Right lung (tissue), 5 donors: ENCODE data around the gene RRAS. TPM values are rescaled to one million over a fixed set of nuclear protein-coding genes. Genes with fewer than 3 reads are reported as not detected.

ENCODE experiments used
- DNase-seq, 2 donors: peaks; one replicate each; pipeline ENCODE4 v3.0.0-alpha.2; 2013
- polyA plus RNA-seq, 5 donors: library from polyadenylated mRNA; unstranded; fragments of 120-200 nt; gene quantifications; one replicate each; pipeline versions ENCODE4 v1.2.1 to v1.2.3, GENCODE V29; 2013; ENCODE audit warnings: inconsistent platforms in 1 of 5, low replicate concordance in 1 of 5; ENCODE audit not compliant: insufficient read length in 5 of 5, insufficient read depth in 1 of 5

Gene RRAS
- polyA plus RNA-seq, 5 donors, result 20.3 to 39.5 (median 24.7) TPM

- DNase-seq, result no peak
These were observed 39.2 kb upstream of the RRAS start for GRCh38 chr19:49678985-49679770.

- peak; percentile 76 to 80 for DNase-seq
These were observed 38.1 kb upstream of the RRAS start for GRCh38 chr19:49677901-49678674.

GRCh38 chr19:49677231-49677900 is 37.4 kb upstream of the RRAS start, which contains the start of gene PRMT1:
TSS of gene PRMT1 (plus strand) at chr19:49677271. CDS start at chr19:49677281, 10 bp downstream.
- DNase-seq, result no peak

- DNase-seq, result peak; percentile 100
These were observed 36.9 kb upstream of the RRAS start for GRCh38 chr19:49676784-49677230.

GRCh38 chr19:49676136-49676783 is 36.3 kb upstream of the RRAS start:
- DNase-seq, result no peak

GRCh38 chr19:49672131-49672919 is 32.4 kb upstream of the RRAS start:
- DNase-seq, result no peak

- DNase-seq, result no peak
These were observed 29.6 kb upstream of the RRAS start for GRCh38 chr19:49669516-49669915.

- no peak for DNase-seq
These were observed 27.5 kb upstream of the RRAS start for GRCh38 chr19:49667473-49667872.

GRCh38 chr19:49666120-49666444 is 26.1 kb upstream of the RRAS start:
- no peak for DNase-seq

- peak; percentile 94 to 97 for DNase-seq
These were observed 25.6 kb upstream of the RRAS start, which contains the start of the genes BCL2L12 and IRF3 for GRCh38 chr19:49665351-49666119. TSS of gene BCL2L12 (plus strand) at chr19:49665933. CDS start at chr19:49666693, 760 bp downstream. TSS of gene IRF3 (minus strand) at chr19:49665857. CDS start at chr19:49664838, 1,019 bp downstream.

GRCh38 chr19:49665036-49665350 is 25.1 kb upstream of the RRAS start:
- no peak for DNase-seq

- DNase-seq, result peak; percentile 68 to 76
These were observed 24.5 kb upstream of the RRAS start for GRCh38 chr19:49664171-49665035.

- no peak for DNase-seq
These were observed 23.3 kb upstream of the RRAS start for GRCh38 chr19:49663224-49663623.

- DNase-seq, result no peak
These were observed 22.1 kb upstream of the RRAS start for GRCh38 chr19:49662011-49662410.

- no peak for DNase-seq
These were observed 20.5 kb upstream of the RRAS start for GRCh38 chr19:49660338-49660961.

GRCh38 chr19:49658566-49659442 is 18.9 kb upstream of the RRAS start:
- DNase-seq, result no peak

- DNase-seq, result no peak
These were observed 18.2 kb upstream of the RRAS start for GRCh38 chr19:49658139-49658517.
